ENCODE results near the gene FOSL2. TPM values are rescaled to one million over a fixed set of nuclear protein-coding genes. Genes with fewer than 3 reads are reported as not detected.
A peak's percentile ranks its signal among the peaks of the same experiment; 100 is the strongest.

Gene FOSL2
- total RNA-seq, 1 donor from 2014 or later = 2.7 TPM

DNA sequence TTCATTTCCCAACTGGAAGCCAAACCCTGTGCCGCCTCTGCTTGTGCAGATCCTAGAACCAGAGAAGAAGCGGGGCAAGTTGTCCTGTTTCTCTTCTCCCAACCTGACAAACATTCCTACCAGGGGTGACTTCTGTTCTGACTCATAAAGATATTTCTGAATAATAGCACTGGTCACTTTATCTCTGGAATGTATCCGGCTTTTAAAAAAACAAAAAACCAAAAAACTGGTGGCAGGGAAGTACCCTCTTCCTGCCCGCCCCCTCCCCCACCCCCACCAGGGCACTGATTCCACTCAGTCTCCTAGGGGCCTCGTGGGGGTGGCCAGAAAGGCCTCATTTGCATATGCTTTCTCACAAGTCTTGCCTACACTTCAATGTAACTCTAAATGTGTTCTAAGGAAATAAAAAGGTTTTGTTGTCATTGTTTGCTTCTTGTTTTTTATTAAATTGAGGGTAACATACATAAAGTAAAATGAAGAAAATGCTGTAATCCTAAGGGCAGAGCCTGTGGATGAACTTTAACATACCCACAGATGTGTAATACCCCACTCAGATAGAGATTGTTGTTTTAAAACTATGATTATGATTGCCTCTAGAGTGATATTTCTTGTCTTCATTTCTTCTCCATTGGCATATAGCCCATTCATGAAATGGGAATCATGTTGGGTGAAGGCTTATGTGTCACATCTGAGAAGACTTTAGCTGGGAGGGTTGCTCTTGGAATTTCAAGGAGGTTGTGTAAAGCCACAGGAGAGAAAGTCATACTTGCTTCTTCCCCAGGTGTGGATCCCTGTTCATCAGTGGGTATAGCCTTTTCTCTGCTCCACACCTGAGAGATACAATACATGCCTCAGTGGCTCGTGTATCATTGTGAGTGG is 5.3 kb upstream of the FOSL2 start:
- TF ChIP-seq CTCF (IDR thresholded peaks at IDR 0.05) = no peak
- Mint-ChIP-seq H3K4me3 (no peak overlapping the region), H3K27ac (no peak overlapping the region), H3K36me3 (ENCODE audit: low read depth) (no peaks in the 10 kb centered on the region), H3K4me1 (peaks cover 15% of the 10 kb centered on the region), H3K9me3 (no peaks in the 10 kb centered on the region), H3K27me3 (peaks cover 5% of the 10 kb centered on the region)
- DNase-seq (no peak), ATAC-seq (ENCODE audit: low read depth) (no peak)
- CTCF ChIA-PET = interaction anchor here (0.6 kb wide), 1 partner anchor 342 kb away, joined by 3 read pairs; no protein-coding TSS in a partner anchor
- POLR2A ChIA-PET = no interaction called here
- intact Hi-C loops (cut with micrococcal nuclease) = no loop called here

DNA sequence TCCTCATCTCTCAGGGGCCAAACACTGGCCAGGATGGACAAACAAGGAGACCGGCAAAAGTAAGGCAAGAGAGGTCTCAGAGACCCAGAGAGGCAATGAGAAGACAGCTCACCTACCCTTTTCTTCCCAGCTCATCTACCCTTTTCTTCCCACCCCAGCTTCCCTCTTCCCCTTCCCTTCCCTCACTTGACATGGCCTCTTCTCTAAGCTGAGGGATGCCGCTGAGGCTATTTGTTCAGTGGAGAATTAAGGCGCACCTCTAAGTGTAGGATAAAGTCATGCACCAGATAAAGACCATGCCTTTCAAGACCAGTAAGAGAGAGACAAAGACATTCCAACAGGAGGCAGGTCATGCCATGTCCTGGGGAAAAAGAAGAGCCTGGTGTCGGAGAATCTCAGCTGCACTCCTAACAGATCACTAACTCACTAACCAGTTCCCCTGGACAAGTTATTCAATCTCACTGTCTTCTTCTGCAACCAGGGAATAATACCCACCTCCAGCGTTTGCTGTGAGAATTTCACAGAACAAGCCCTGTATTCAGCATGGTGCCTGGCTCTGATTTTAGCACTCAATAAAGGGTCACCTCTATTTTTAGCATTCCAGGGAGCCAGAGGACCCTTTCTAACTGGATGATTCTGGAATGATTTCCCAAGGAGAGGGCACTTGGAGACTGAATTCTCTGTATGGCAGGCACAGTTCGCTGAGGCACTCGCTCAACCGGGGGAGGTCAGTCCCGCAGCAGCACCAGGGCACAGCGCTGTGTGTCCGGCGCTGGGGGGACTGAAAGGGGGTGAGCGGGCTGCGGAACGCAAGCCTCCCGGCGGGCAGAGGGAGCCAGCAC is 3.0 kb upstream of the FOSL2 start:
- TF ChIP-seq CTCF (IDR thresholded peaks at IDR 0.05) = no peak
- POLR2A ChIA-PET = interaction anchor here (0.7 to 1.0 kb wide), 2 partner anchors 13 to 500 kb away, joined by 3 to 5 read pairs; no protein-coding TSS in a partner anchor
- CTCF ChIA-PET = interaction anchor here (1.4 kb wide), 1 partner anchor 11 kb away, joined by 3 read pairs; no protein-coding TSS in a partner anchor
- intact Hi-C loops (cut with micrococcal nuclease) = loop anchor here (5.0 kb wide), 3 partner anchors 617 to 1758 kb away; partner anchors contain the start of genes MRPL33, NRBP1 and YPEL5
- Mint-ChIP-seq H3K27me3 (peaks cover 10% of the 10 kb centered on the region), H3K36me3 (ENCODE audit: low read depth) (peaks cover 3% of the 10 kb centered on the region), H3K9me3 (no peaks in the 10 kb centered on the region), H3K27ac (peak overlapping the region; percentile 66), H3K4me1 (peaks cover 17% of the 10 kb centered on the region), H3K4me3 (peak overlapping the region; percentile 86)
- no peak for ATAC-seq (ENCODE audit: low read depth)
- no peak for DNase-seq

- Mint-ChIP-seq H3K27ac (peak overlapping the region; percentile 66), H3K36me3 (ENCODE audit: low read depth) (peaks cover 3% of the 10 kb centered on the region), H3K9me3 (no peaks in the 10 kb centered on the region), H3K4me3 (peak overlapping the region; percentile 86), H3K27me3 (peaks cover 10% of the 10 kb centered on the region), H3K4me1 (peaks cover 17% of the 10 kb centered on the region)
- intact Hi-C loops (cut with micrococcal nuclease) = loop anchor here (5.0 kb wide), 3 partner anchors 618 to 1757 kb away; partner anchors contain the start of genes MRPL33, NRBP1 and YPEL5
- ChIA-PET CTCF (no interaction called here), POLR2A (interaction anchor here (1.0 kb wide), 1 partner anchor 501 kb away, joined by 3 read pairs; no protein-coding TSS in a partner anchor)
- peak; percentile 20 for ATAC-seq (ENCODE audit: low read depth)
- no peak for TF ChIP-seq CTCF (IDR thresholded peaks at IDR 0.05)
- DNase-seq = peak; percentile 56
These were observed 2.4 kb upstream of the FOSL2 start for GRCh38 chr2:28390241-28390745.

DNA sequence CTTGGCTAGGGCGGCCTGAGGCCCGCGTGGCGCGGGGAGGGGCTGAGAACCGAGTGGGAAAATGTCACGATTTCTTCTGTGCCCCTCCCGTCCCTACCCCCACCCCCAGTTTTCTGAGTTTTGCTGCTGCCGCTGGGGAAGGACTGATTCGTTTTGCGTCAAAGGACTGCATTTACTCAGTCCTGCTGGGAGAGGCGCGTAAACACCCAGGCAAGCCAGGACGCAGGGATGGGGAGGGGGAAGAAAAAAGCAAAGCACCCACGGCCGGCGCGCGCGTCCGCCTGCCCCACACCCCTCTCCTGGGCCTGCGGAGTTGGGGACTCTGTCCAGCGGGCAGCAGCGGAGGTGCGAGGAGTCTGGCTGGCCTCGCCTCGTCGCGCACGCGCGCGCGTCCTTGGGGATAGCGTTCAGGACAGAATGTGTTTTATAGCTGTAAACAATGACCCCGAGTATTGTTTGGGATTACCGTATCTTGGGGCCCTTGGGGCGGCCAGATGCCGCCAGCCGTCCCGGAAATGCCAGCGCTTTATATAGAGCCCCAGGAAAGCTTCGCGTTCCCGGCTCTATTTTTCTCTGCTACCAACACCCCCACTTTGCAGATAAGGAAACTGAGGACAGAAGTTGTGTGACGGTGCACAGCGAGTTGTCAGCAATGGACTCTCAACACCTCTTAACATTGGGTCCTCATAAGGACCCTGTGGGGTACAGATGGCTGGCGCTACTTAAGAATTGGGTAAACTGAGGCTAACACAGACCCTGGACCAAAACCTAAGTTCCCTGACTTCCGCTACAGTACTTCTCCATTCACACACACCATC is 1.7 kb upstream of the FOSL2 start:
- Mint-ChIP-seq H3K27ac (peak overlapping the region; percentile 50), H3K4me1 (peaks cover 17% of the 10 kb centered on the region), H3K36me3 (ENCODE audit: low read depth) (peaks cover 3% of the 10 kb centered on the region), H3K4me3 (peak overlapping the region; percentile 86), H3K27me3 (peaks cover 10% of the 10 kb centered on the region), H3K9me3 (no peaks in the 10 kb centered on the region)
- POLR2A ChIA-PET = interaction anchor here (0.7 to 1.0 kb wide), 5 partner anchors 24 to 1628 kb away, joined by 3 to 9 read pairs (median 5); partner anchors contain the start of gene RBKS
- no peak for TF ChIP-seq CTCF (IDR thresholded peaks at IDR 0.05)
- DNase-seq = no peak
- no peak for ATAC-seq (ENCODE audit: low read depth)
- CTCF ChIA-PET = no interaction called here
- intact Hi-C loops (cut with micrococcal nuclease) = loop anchor here (5.0 kb wide), 3 partner anchors 619 to 1756 kb away; partner anchors contain the start of genes MRPL33, NRBP1 and YPEL5

All from activated B cell treated with CpG ODN at 0.5 μM for 24 hours (primary cell).